Bronchial smooth muscle cell (primary cell): ENCODE results near the gene UVSSA. TPM values are rescaled to one million over a fixed set of nuclear protein-coding genes. Genes with fewer than 3 reads are reported as not detected.

ENCODE experiments used
- total RNA-seq: library from RNA; depleted of rRNA; stranded (reverse); fragments of >200 nt; gene quantifications from 2 replicates; pipeline ENCODE4 v1.2.1, GENCODE V29; 2014

UVSSA gene
- 5.5 and 6.9 TPM in 2 replicates for total RNA-seq

GRCh38 chr4:1346781-1347409, at the start of gene UVSSA:
TSS of gene UVSSA (plus strand) at chr4:1347208. CDS start at chr4:1348092, 884 bp downstream.

GRCh38 chr4:1406394-1406980, 59.5 kb downstream of the UVSSA start, which contains the start of gene NKX1-1:
TSS of gene NKX1-1 (minus strand) at chr4:1406442. CDS start at chr4:1406442, 0 bp downstream.

Other genes starting within 250 kb of the UVSSA start
- 0.09 and 0.32 TPM in 2 replicates for gene RNF212, start 233.6 kb upstream of the UVSSA start, total RNA-seq
- gene SPON2, start 174.6 kb upstream of the UVSSA start, total RNA-seq = 573 and 703 TPM in 2 replicates
- gene CTBP1, start 98.1 kb upstream of the UVSSA start, total RNA-seq = 212 and 250 TPM in 2 replicates
- gene MAEA, start 57.3 kb upstream of the UVSSA start, total RNA-seq = 62.9 and 80.3 TPM in 2 replicates
- not detected in 2 replicates for gene NKX1-1, start 59.2 kb downstream of the UVSSA start, total RNA-seq